ENCODE measurements around the gene CLIC4.

DNA sequence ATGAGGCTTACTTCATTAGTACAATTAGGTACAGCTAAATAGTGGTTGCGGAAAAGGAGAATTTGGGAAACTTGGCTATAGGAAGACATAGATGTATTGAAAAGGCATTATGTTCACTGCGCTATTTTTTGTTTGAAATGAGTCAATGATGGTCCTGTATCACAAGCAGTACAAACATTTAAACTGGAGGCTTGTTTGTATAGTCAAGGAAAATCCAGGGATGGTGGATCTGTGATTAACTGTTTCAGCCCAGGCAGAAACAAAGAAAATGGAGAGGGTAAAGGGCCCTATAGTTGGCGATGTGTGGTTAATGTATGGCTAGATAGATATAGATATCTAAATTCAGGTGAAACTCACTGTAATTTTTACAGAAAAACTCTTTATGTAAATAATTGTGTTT lies 79.9 kb downstream of the CLIC4 start:
- TF ChIP-seq CEBPG (CRISPR knock-in tag; IDR thresholded peaks at IDR 0.05) (no peak), CEBPG (tag; conservative IDR thresholded peaks at IDR 0.05 in 1 of 2, IDR thresholded peaks at IDR 0.05 in 1 of 2) (no peak), MTA1 (IDR thresholded peaks at IDR 0.05; ENCODE audit: borderline replicate concordance) (no peak), MEF2A (IDR thresholded peaks at IDR 0.05; ENCODE audit: control insufficient read depth, low read depth, low read length) (no peak), HMGN3 (IDR thresholded peaks at IDR 0.05; ENCODE audit: borderline replicate concordance, extremely low read depth, insufficient read length, low read depth, low read length) (no peak), HDAC6 (IDR thresholded peaks at IDR 0.05; ENCODE audit: low read depth, low read length) (no peak), ZC3H4 (CRISPR knock-in tag; IDR thresholded peaks at IDR 0.05; ENCODE audit: borderline replicate concordance) (no peak), SP1 (CRISPR knock-in tag; IDR thresholded peaks at IDR 0.05) (no peak), POLR2A (conservative IDR thresholded peaks at IDR 0.05) (no peak), KLF1 (tag; IDR thresholded peaks at IDR 0.05) (no peak), EP300 (IDR thresholded peaks at IDR 0.05; ENCODE audit: low read length) (no peak)
- TF ChIP-seq, protein P1, sequence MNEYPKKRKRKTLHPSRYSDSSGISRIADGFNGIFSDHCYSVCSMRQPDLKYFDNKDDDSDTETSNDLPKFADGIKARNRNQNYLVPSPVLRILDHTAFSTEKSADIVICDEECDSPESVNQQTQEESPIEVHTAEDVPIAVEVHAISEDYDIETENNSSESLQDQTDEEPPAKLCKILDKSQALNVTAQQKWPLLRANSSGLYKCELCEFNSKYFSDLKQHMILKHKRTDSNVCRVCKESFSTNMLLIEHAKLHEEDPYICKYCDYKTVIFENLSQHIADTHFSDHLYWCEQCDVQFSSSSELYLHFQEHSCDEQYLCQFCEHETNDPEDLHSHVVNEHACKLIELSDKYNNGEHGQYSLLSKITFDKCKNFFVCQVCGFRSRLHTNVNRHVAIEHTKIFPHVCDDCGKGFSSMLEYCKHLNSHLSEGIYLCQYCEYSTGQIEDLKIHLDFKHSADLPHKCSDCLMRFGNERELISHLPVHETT (CRISPR knock-in tag; conservative IDR thresholded peaks at IDR 0.05 in 1 of 2, IDR thresholded peaks at IDR 0.05 in 1 of 2): no peak
- TF ChIP-seq, protein P2, sequence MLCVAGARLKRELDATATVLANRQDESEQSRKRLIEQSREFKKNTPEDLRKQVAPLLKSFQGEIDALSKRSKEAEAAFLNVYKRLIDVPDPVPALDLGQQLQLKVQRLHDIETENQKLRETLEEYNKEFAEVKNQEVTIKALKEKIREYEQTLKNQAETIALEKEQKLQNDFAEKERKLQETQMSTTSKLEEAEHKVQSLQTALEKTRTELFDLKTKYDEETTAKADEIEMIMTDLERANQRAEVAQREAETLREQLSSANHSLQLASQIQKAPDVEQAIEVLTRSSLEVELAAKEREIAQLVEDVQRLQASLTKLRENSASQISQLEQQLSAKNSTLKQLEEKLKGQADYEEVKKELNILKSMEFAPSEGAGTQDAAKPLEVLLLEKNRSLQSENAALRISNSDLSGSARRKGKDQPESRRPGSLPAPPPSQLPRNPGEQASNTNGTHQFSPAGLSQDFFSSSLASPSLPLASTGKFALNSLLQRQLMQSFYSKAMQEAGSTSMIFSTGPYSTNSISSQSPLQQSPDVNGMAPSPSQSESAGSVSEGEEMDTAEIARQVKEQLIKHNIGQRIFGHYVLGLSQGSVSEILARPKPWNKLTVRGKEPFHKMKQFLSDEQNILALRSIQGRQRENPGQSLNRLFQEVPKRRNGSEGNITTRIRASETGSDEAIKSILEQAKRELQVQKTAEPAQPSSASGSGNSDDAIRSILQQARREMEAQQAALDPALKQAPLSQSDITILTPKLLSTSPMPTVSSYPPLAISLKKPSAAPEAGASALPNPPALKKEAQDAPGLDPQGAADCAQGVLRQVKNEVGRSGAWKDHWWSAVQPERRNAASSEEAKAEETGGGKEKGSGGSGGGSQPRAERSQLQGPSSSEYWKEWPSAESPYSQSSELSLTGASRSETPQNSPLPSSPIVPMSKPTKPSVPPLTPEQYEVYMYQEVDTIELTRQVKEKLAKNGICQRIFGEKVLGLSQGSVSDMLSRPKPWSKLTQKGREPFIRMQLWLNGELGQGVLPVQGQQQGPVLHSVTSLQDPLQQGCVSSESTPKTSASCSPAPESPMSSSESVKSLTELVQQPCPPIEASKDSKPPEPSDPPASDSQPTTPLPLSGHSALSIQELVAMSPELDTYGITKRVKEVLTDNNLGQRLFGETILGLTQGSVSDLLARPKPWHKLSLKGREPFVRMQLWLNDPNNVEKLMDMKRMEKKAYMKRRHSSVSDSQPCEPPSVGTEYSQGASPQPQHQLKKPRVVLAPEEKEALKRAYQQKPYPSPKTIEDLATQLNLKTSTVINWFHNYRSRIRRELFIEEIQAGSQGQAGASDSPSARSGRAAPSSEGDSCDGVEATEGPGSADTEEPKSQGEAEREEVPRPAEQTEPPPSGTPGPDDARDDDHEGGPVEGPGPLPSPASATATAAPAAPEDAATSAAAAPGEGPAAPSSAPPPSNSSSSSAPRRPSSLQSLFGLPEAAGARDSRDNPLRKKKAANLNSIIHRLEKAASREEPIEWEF (CRISPR knock-in tag; IDR thresholded peaks at IDR 0.05): no peak
- TF ChIP-seq, protein P3, sequence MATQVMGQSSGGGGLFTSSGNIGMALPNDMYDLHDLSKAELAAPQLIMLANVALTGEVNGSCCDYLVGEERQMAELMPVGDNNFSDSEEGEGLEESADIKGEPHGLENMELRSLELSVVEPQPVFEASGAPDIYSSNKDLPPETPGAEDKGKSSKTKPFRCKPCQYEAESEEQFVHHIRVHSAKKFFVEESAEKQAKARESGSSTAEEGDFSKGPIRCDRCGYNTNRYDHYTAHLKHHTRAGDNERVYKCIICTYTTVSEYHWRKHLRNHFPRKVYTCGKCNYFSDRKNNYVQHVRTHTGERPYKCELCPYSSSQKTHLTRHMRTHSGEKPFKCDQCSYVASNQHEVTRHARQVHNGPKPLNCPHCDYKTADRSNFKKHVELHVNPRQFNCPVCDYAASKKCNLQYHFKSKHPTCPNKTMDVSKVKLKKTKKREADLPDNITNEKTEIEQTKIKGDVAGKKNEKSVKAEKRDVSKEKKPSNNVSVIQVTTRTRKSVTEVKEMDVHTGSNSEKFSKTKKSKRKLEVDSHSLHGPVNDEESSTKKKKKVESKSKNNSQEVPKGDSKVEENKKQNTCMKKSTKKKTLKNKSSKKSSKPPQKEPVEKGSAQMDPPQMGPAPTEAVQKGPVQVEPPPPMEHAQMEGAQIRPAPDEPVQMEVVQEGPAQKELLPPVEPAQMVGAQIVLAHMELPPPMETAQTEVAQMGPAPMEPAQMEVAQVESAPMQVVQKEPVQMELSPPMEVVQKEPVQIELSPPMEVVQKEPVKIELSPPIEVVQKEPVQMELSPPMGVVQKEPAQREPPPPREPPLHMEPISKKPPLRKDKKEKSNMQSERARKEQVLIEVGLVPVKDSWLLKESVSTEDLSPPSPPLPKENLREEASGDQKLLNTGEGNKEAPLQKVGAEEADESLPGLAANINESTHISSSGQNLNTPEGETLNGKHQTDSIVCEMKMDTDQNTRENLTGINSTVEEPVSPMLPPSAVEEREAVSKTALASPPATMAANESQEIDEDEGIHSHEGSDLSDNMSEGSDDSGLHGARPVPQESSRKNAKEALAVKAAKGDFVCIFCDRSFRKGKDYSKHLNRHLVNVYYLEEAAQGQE (IDR thresholded peaks at IDR 0.05; ENCODE audit: borderline replicate concordance): no peak
- TF ChIP-seq, protein P3 (CRISPR knock-in tag; IDR thresholded peaks at IDR 0.05; ENCODE audit: low read depth): no peak
- TF ChIP-seq, protein P4, sequence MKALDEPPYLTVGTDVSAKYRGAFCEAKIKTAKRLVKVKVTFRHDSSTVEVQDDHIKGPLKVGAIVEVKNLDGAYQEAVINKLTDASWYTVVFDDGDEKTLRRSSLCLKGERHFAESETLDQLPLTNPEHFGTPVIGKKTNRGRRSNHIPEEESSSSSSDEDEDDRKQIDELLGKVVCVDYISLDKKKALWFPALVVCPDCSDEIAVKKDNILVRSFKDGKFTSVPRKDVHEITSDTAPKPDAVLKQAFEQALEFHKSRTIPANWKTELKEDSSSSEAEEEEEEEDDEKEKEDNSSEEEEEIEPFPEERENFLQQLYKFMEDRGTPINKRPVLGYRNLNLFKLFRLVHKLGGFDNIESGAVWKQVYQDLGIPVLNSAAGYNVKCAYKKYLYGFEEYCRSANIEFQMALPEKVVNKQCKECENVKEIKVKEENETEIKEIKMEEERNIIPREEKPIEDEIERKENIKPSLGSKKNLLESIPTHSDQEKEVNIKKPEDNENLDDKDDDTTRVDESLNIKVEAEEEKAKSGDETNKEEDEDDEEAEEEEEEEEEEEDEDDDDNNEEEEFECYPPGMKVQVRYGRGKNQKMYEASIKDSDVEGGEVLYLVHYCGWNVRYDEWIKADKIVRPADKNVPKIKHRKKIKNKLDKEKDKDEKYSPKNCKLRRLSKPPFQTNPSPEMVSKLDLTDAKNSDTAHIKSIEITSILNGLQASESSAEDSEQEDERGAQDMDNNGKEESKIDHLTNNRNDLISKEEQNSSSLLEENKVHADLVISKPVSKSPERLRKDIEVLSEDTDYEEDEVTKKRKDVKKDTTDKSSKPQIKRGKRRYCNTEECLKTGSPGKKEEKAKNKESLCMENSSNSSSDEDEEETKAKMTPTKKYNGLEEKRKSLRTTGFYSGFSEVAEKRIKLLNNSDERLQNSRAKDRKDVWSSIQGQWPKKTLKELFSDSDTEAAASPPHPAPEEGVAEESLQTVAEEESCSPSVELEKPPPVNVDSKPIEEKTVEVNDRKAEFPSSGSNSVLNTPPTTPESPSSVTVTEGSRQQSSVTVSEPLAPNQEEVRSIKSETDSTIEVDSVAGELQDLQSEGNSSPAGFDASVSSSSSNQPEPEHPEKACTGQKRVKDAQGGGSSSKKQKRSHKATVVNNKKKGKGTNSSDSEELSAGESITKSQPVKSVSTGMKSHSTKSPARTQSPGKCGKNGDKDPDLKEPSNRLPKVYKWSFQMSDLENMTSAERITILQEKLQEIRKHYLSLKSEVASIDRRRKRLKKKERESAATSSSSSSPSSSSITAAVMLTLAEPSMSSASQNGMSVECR (CRISPR knock-in tag; IDR thresholded peaks at IDR 0.05): no peak

Measured in K562 (cell line).